HG03378 (cell line): ENCODE measurements around the gene PKN3.

Experiments used
- ATAC-seq: cut with Tn5 transposase; IDR thresholded peaks from one replicate; pipeline ENCODE4 v1.9.1; 2021; ENCODE audit warnings: mild to moderate bottlenecking, moderate library complexity; ENCODE audit not compliant: unreplicated experiment

Gene PKN3

DNA sequence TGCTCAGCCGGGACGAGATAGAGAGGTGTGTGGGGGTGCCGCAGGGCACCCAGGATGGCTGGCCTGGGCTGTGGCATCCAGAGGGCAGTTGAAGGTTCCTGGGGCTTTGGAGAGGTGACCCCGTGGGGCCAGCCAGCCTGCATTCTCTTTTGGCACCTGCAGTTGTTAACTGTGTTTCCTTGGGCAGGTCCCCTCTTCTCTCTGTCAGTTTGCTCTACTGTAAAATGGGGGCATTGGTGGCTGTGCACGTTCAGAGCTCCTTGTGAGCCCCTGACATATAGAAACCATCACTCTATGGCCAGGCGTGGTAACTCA lies 13.1 kb downstream of the PKN3 start:
- no peak for ATAC-seq

- no peak for ATAC-seq
Measured at GRCh38 chr9:128716581-128717254, 14.4 kb downstream of the PKN3 start.

DNA sequence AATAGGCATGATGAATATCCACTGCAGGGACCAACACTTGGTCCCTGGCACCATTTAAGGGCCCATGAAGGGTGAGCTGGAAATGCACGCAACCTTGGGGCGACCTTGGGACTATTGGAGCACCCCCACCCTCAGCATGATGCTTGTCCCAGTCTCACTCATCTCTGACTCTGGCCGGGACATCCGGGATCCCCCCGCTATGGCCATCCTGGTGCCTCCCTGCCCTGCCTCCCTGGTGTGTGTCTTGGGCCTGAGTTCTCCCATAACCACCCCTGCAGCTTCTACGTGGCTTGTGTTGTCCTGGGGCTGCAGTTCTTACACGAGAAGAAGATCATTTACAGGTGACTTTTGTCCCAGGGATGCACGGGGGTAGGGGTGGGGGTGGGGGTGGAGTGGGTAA lies 15.7 kb downstream of the PKN3 start:
- ATAC-seq: no peak

DNA sequence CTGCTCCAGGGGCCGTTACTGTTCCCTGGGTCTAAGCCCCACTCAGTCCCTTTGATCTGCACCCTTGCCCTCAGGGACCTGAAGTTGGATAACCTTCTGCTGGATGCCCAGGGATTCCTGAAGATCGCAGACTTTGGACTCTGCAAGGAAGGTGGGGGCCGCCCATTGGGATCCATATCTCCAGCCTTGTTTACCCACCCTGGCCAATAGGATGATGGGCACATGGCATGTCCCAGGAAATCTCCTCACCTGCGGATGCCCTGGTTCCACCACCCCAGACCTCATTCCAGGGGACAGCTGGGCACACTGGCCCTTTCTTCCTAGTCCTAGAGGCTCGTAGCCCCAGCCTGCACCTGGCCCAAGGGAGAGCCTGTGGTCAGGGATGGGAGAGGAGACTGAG lies 16.2 kb downstream of the PKN3 start:
- ATAC-seq: no peak

- no peak for ATAC-seq
Measured at GRCh38 chr9:128719919-128720605, 17.8 kb downstream of the PKN3 start.

- ATAC-seq: no peak
Measured at GRCh38 chr9:128720841-128721486, 18.7 kb downstream of the PKN3 start.

- no peak for ATAC-seq
Measured at GRCh38 chr9:128721487-128722010, 19.2 kb downstream of the PKN3 start.

DNA sequence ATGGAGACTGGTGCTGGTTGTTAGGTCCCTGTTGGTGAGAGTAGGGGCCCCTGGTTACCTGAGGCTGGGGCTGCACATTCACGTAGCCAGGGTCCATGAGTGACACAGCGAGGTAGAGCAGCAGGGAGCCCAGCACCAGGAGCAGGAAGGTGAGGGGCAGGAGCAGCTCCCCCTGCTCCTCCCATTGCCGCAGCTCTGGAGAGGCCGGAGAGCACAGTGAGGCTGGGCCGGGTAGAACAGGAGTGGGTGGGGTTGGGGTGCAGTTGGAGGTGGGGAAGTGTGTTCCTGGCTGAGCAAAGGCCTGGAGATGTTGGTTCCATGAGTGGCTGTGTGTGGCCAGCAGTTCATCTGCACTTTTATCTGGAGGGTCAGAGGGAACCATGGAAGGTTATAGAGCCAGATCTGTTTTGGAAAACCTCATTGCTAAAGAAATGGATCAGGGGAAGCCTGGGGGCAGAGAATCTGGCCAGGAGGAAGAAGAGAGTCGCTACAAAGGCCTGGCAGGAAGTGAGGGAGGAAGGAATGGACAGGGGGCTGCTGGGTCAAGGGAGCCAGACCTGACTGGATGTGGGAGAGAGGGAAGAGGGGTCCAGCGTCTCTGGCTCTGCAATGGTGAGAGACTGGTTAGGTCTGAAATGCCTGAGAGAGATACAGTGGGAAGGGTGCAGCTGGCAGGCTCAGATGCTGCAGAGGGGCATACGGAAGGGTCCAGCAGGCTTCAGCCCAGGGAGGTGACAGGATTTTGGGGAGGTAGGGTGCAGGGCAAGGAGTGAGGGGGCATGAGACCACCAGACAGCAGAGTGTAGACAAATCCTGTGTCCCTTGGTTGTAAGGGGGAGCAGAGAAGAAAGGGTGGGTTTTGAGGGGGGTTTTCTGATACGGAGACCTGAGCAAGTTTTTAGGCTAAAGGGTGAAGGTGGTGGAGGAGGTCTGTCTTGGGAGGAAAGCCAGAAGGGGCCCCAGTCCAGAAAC lies 20.4 kb downstream of the PKN3 start:
- no peak for ATAC-seq

GRCh38 chr9:128723352-128723865 lies 21.1 kb downstream of the PKN3 start:
- ATAC-seq: no peak

- ATAC-seq: peak; percentile 82
Measured at GRCh38 chr9:128723866-128724743, 21.8 kb downstream of the PKN3 start, which contains the start of gene ZDHHC12. ZDHHC12 (minus strand) TSS chr9:128724127; CDS start chr9:128724093, 34 bp downstream.

DNA sequence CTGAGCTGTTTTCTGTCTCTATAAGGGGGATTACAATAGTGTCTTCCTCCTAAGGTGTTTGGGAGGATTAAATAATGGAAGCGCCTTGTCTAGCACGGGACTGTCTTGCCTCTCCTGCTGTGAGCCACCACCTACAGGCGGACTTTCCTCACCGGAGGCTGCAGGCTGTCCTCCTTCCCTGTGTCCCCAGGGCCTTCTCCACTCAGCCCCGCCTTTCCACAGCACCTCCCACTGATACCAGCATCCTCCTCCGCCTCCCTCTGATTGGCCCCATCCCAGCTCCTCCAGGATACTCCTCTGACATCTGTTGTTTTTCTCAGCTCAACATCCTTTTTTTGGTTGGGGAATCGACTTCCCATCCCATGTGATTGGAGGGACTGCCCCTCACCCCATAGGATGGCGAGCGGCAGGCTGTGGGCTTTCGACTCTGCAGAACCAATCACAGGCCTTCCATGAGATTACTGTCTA lies 22.5 kb downstream of the PKN3 start:
- no peak for ATAC-seq

DNA sequence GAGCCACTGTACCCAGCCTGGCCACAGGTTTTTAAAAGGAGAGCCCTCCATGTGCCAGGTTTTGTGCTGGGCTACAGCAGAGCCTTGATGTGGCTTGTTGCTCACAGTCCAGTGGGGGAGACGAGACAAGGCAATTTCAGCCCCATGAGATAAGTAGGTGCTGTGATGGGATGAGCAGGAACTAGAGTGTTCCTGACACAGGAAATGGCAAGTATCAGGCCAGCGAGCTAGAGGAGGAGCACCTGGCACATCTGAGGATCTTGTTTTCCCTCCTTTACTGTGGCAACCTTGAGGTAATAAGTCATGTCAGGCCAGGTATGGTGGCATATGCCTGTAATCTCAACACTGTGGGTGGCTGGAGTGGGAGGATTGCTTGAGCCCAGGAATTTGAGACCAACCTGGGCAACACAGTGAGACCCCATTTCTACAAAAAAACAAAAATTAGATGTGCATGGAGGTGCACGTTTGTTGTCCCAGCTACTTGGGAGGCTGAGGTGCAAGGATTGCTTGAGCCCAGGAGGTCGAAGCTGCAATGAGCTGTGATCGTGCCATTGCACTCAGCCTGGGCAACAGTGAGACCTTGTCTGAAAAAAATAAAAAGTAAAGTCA lies 25.4 kb downstream of the PKN3 start:
- ATAC-seq: no peak

DNA sequence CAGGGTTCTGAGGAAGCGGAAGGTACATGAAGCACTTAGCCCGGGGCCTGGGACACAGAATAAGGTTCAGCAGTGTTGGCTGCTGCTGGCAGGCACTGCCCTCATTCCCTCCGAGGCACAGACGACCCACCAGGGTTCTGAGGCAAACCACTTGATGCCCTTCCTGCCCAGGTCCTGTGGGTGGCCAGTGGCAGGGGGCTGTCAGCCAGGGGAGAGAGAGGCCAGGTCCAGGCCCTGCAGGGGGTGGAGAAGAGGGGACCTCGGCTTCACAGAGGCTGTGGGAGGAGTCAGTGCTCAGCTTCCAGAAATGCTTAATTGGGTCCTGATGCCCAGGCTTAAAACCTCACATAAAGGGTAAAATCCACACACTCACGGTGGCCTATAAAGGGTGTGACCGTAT lies 26.0 kb downstream of the PKN3 start:
- no peak for ATAC-seq

DNA sequence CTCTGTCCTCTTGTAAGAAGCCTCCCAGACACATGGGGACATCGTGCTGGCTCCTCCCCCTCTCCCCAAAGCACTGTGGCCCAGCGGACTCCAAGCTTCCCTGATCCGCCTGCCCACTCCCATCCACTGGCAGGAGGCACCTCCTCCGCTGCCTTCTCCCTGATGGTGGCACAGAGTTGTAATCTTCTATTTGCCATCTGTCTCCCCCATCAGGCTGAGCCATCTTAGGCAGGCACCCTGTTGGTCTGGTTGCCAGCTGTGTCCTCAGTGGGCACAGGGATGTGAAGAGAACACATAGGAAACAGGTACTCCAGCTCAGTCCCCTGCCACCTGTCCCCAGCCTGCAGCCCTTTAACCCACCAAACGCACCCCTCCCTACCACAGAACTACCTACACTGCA lies 27.0 kb downstream of the PKN3 start:
- ATAC-seq: no peak

DNA sequence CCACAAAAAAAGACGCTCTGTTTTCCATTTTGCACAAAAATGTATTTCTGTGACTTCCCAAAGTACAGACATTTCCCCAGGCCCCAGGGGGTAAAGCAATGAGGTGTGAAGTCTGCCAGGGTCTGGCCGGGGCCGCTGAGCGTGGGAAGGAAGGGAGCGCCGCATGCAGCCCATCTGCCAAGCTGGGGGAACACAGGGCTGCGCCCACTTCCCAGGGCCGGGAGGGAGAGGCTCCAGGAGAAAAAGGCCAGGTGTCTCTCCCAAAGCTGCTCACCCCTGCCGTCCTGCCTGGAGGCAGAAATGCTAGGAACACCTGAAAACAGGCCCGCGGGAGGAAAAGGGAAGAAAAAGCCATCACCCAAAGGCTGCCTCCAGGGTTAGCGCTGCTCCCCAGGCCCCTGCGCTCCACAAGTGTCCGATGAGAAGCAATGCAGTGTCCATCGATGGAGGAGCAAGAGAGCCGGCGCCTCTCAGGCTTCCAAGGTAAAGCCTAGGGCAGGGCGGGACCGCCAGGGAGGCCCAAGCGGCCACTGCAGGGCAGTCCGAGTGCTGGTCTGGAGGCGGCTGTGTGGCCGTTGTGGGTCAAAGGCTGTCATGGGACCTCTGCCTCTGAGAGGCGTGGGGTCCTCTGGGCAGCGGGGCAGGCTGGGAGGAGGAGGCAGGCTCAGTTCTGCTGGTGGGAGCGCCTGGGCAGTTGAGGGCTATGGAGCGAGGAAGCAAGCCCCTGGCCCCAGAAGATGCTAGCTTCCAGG lies 27.6 kb downstream of the PKN3 start:
- ATAC-seq: no peak

DNA sequence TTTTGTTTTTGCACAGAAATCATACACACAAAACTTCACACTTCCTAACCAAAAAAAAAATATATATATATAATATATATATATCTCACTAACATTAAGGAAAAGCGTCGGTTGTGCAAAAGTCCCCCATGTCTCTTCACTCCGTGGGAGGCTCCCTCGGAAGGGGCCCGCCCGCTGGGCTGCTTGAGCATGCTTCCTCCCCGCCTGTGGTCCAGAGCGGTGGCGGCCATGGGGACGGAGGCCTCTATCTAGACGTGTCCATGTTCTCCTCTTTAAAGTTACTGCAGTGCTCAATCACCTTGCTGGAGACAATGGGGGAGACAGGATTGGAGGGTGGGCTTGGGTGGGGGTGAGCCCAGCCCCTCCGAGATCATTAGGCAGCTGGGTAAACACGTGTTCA lies 28.8 kb downstream of the PKN3 start:
- ATAC-seq: no peak

DNA sequence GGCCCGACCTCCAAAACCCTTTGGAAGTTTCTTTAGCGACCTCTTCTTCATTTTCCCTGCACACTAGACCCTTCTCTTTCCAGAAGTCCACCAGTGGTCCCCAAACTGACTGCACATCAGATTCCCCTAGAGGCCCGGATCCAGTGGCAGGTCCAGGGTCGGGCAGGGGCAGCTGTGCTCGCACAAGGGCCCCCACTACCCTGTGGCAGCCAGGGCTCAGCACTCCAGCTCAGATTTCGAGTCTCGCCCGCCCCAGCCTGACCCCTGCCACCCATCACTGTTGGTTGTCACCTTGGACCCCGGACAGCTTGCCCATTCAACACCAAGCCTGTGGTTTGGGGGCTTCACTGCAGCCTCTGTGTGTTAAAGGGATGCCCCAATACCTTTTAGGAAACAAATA lies 29.4 kb downstream of the PKN3 start:
- no peak for ATAC-seq

DNA sequence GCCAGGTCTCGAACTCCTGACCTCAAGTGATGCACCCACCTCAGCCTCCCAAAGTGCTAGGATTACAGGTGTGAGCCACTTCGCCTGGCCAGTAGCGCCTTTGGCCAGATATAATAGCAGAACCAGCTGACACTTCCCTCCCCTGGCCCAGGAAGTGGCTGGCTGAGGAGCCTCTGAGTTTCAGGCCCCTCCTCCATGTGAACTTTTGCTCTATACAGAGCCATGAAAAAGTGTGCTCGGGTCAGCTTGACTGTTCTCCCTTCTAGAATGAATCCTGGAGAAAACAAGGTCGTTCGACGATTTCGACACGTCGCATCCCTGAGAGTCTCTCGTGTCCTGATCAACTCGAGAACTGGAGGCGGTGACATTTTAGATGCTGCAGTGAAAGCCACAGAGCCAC lies 30.3 kb downstream of the PKN3 start:
- ATAC-seq: no peak
